Measurements from ENCODE around the gene ADGRB2. TPM values are rescaled to one million over a fixed set of nuclear protein-coding genes. Genes with fewer than 3 reads are reported as not detected.
A peak's percentile ranks its signal among the peaks of the same experiment; 100 is the strongest.

The ADGRB2 gene
- total and polyA plus RNA-seq, 2 experiments from 2014 or later, result 0.51 to 3.6 TPM

GRCh38 chr1:31693231-31693630 is 70.9 kb downstream of the ADGRB2 start:
- Histone ChIP-seq H3K79me2 (ENCODE audit: insufficient read depth) (peaks cover 6% of the 10 kb centered on the region; the same call in 1 of the 2 replicates), H3K9me3 (ENCODE audit: low read depth) (no peaks in the 10 kb centered on the region), H3K4me2 (ENCODE audit: unreplicated experiment) (no peak overlapping the region), H3K4me3 (no peak overlapping the region), H3F3A (ENCODE audit: insufficient read depth) (no peaks in the 10 kb centered on the region), H3K4me1 (ENCODE audit: insufficient read depth) (peaks cover 18% of the 10 kb centered on the region), H3K36me3 (ENCODE audit: low read depth) (peaks cover 24% of the 10 kb centered on the region), H4K20me1 (ENCODE audit: insufficient read depth) (no peaks in the 10 kb centered on the region), H3K9me2 (ENCODE audit: insufficient read depth) (no peaks in the 10 kb centered on the region), H3K9ac (no peak overlapping the region), H3K27me3 (replicated peaks; ENCODE audit: insufficient read depth) (no peaks in the 10 kb centered on the region), H2AFZ (no peak overlapping the region), H3K27ac (no peak overlapping the region)
- no peak for TF ChIP-seq EZH2phosphoT487 (IDR thresholded peaks at IDR 0.05; ENCODE audit: insufficient read depth, low read depth)
- TF ChIP-seq EZH2 (IDR thresholded peaks at IDR 0.05; ENCODE audit: insufficient read depth, poor library complexity, severe bottlenecking), result no peak
- no peak for DNase-seq
- in situ Hi-C loops (cut with MboI), result no loop called here
- WGBS, 2 experiments (ENCODE audit: low coverage in 1 of 2, low lambda C conversion rate in 2 of 2, missing lambda C conversion rate in 2 of 2), result 61 to 66% methylated on average over 7 to 10 of the region's 10 CpGs

GRCh38 chr1:31691951-31692350 is 72.2 kb downstream of the ADGRB2 start:
- no peak for DNase-seq
- TF ChIP-seq EZH2 (IDR thresholded peaks at IDR 0.05; ENCODE audit: insufficient read depth, poor library complexity, severe bottlenecking) (no peak), EZH2phosphoT487 (IDR thresholded peaks at IDR 0.05; ENCODE audit: insufficient read depth, low read depth) (no peak)
- in situ Hi-C loops (cut with MboI), result no loop called here
- H3K4me3 ChIP-seq, result no peak overlapping the region
- 90 to 93% methylated on average over 11 of the region's 11 CpGs for WGBS, 2 experiments (ENCODE audit: low coverage in 1 of 2, low lambda C conversion rate in 2 of 2, missing lambda C conversion rate in 2 of 2)
- H3K36me3 ChIP-seq (ENCODE audit: low read depth), result peaks cover 19% of the 10 kb centered on the region
- no peaks in the 10 kb centered on the region for H3K79me2 ChIP-seq (ENCODE audit: insufficient read depth)
- no peaks in the 10 kb centered on the region for H3F3A ChIP-seq (ENCODE audit: insufficient read depth)
- H3K4me1 ChIP-seq (ENCODE audit: insufficient read depth), result peaks cover 18% of the 10 kb centered on the region
- no peak overlapping the region for H2AFZ ChIP-seq
- no peak overlapping the region for H3K9ac ChIP-seq
- no peak overlapping the region for H3K27ac ChIP-seq
- no peaks in the 10 kb centered on the region for H3K9me3 ChIP-seq (ENCODE audit: low read depth)
- no peaks in the 10 kb centered on the region for H3K27me3 ChIP-seq (replicated peaks; ENCODE audit: insufficient read depth)
- H3K4me2 ChIP-seq (ENCODE audit: unreplicated experiment), result no peak overlapping the region
- H4K20me1 ChIP-seq (ENCODE audit: insufficient read depth), result no peaks in the 10 kb centered on the region
- no peaks in the 10 kb centered on the region for H3K9me2 ChIP-seq (ENCODE audit: insufficient read depth)

GRCh38 chr1:31691446-31691845 is 72.7 kb downstream of the ADGRB2 start:
- 79 to 86% methylated on average over 2 to 4 of the region's 4 CpGs for WGBS, 2 experiments (ENCODE audit: low coverage in 1 of 2, low lambda C conversion rate in 2 of 2, missing lambda C conversion rate in 2 of 2)
- H3K79me2 ChIP-seq (ENCODE audit: insufficient read depth), result no peaks in the 10 kb centered on the region
- H3K9ac ChIP-seq, result no peak overlapping the region
- H3K27me3 ChIP-seq (replicated peaks; ENCODE audit: insufficient read depth), result no peaks in the 10 kb centered on the region
- TF ChIP-seq EZH2 (IDR thresholded peaks at IDR 0.05; ENCODE audit: insufficient read depth, poor library complexity, severe bottlenecking) (no peak), EZH2phosphoT487 (IDR thresholded peaks at IDR 0.05; ENCODE audit: insufficient read depth, low read depth) (no peak)
- no peaks in the 10 kb centered on the region for H3K9me3 ChIP-seq (ENCODE audit: low read depth)
- no peak for DNase-seq
- no peak overlapping the region for H3K4me2 ChIP-seq (ENCODE audit: unreplicated experiment)
- H4K20me1 ChIP-seq (ENCODE audit: insufficient read depth), result no peaks in the 10 kb centered on the region
- H3K4me3 ChIP-seq, result no peak overlapping the region
- H3F3A ChIP-seq (ENCODE audit: insufficient read depth), result no peaks in the 10 kb centered on the region
- peaks cover 18% of the 10 kb centered on the region for H3K4me1 ChIP-seq (ENCODE audit: insufficient read depth)
- H2AFZ ChIP-seq, result no peak overlapping the region
- in situ Hi-C loops (cut with MboI), result no loop called here
- peaks cover 17% of the 10 kb centered on the region for H3K36me3 ChIP-seq (ENCODE audit: low read depth)
- H3K27ac ChIP-seq, result no peak overlapping the region
- no peaks in the 10 kb centered on the region for H3K9me2 ChIP-seq (ENCODE audit: insufficient read depth)

- Histone ChIP-seq H4K20me1 (ENCODE audit: insufficient read depth) (no peaks in the 10 kb centered on the region), H3K27me3 (replicated peaks; ENCODE audit: insufficient read depth) (no peaks in the 10 kb centered on the region), H3K79me2 (ENCODE audit: insufficient read depth) (no peaks in the 10 kb centered on the region), H3K9me3 (ENCODE audit: low read depth) (no peaks in the 10 kb centered on the region), H3F3A (ENCODE audit: insufficient read depth) (no peaks in the 10 kb centered on the region), H2AFZ (no peak overlapping the region), H3K36me3 (ENCODE audit: low read depth) (peaks cover 17% of the 10 kb centered on the region), H3K4me2 (ENCODE audit: unreplicated experiment) (no peak overlapping the region), H3K4me3 (no peak overlapping the region), H3K4me1 (ENCODE audit: insufficient read depth) (peaks cover 18% of the 10 kb centered on the region), H3K27ac (no peak overlapping the region), H3K9me2 (ENCODE audit: insufficient read depth) (no peaks in the 10 kb centered on the region), H3K9ac (no peak overlapping the region)
- 84 to 85% methylated on average over 10 of the region's 10 CpGs for WGBS, 2 experiments (ENCODE audit: low coverage in 1 of 2, low lambda C conversion rate in 2 of 2, missing lambda C conversion rate in 2 of 2)
- no peak for DNase-seq
- in situ Hi-C loops (cut with MboI), result no loop called here
- no peak for TF ChIP-seq EZH2 (IDR thresholded peaks at IDR 0.05; ENCODE audit: insufficient read depth, poor library complexity, severe bottlenecking)
- TF ChIP-seq EZH2phosphoT487 (IDR thresholded peaks at IDR 0.05; ENCODE audit: insufficient read depth, low read depth), result no peak
These were observed 73.2 kb downstream of the ADGRB2 start for GRCh38 chr1:31690921-31691320.

GRCh38 chr1:31689854-31690253 is 74.3 kb downstream of the ADGRB2 start:
- TF ChIP-seq EZH2phosphoT487 (IDR thresholded peaks at IDR 0.05; ENCODE audit: insufficient read depth, low read depth) (no peak), EZH2 (IDR thresholded peaks at IDR 0.05; ENCODE audit: insufficient read depth, poor library complexity, severe bottlenecking) (no peak)

More at GRCh38 chr1:31689854-31690253, 74.3 kb downstream of the ADGRB2 start:
- H4K20me1 ChIP-seq (ENCODE audit: insufficient read depth), result no peaks in the 10 kb centered on the region
- no peaks in the 10 kb centered on the region for H3K27me3 ChIP-seq (replicated peaks; ENCODE audit: insufficient read depth)
- no peak overlapping the region for H2AFZ ChIP-seq
- no peaks in the 10 kb centered on the region for H3K79me2 ChIP-seq (ENCODE audit: insufficient read depth)
- peak; percentile 98 for DNase-seq
- peak overlapping the region; percentile 77 for H3K27ac ChIP-seq
- no peaks in the 10 kb centered on the region for H3K9me3 ChIP-seq (ENCODE audit: low read depth)
- no peak overlapping the region for H3K4me3 ChIP-seq
- H3K9ac ChIP-seq, result peak overlapping the region; percentile 48; the same call in 1 of the 2 replicates
- peaks cover 21% of the 10 kb centered on the region for H3K36me3 ChIP-seq (ENCODE audit: low read depth)
- in situ Hi-C loops (cut with MboI), result no loop called here
- no peaks in the 10 kb centered on the region for H3F3A ChIP-seq (ENCODE audit: insufficient read depth)
- peak overlapping the region; percentile 68 for H3K4me2 ChIP-seq (ENCODE audit: unreplicated experiment)
- peaks cover 18% of the 10 kb centered on the region for H3K4me1 ChIP-seq (ENCODE audit: insufficient read depth)
- no peaks in the 10 kb centered on the region for H3K9me2 ChIP-seq (ENCODE audit: insufficient read depth)
- 13% methylated on average over 6 of the region's 6 CpGs for WGBS, 2 experiments (ENCODE audit: low coverage in 1 of 2, low lambda C conversion rate in 2 of 2, missing lambda C conversion rate in 2 of 2)

Data from GM23248 (cell line).